ENCODE measurements around the gene MSI2. TPM values are rescaled to one million over a fixed set of nuclear protein-coding genes. Genes with fewer than 3 reads are reported as not detected.
A peak's percentile ranks its signal among the peaks of the same experiment; 100 is the strongest.

MSI2 gene
- total RNA-seq, 1 experiment from 2014 or later = 174 TPM

DNA sequence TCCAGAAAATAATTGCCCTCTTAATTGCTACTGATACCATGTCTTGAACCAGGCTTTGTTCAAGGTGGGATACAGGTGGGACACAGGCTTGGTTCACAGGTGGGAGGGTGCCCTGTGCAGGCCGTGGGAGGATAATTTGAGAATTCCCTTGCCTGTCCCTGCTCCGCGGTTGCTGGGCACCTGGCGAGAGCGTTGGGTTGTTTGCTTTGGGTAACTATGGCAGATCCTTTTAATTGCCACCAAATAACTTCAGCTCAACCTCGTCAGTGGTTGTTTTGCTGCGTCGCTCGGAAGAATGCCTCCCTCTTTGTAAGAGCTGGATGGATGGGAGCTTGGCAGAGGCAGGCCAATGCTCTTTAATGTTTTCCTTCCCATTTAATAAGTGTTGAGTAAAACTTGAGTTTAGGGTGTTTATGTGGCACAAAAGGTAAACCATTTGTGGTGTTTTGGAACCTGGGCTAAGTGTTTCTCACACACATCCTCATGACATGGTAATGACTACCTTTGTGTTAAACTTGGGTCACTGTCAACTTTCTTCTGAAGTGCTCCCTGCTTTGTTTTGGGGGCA lies 202.5 kb downstream of the MSI2 start:
- peaks cover 55% of the 10 kb centered on the region for H3K36me3 Mint-ChIP-seq (ENCODE audit: insufficient read depth, unreplicated experiment)

DNA sequence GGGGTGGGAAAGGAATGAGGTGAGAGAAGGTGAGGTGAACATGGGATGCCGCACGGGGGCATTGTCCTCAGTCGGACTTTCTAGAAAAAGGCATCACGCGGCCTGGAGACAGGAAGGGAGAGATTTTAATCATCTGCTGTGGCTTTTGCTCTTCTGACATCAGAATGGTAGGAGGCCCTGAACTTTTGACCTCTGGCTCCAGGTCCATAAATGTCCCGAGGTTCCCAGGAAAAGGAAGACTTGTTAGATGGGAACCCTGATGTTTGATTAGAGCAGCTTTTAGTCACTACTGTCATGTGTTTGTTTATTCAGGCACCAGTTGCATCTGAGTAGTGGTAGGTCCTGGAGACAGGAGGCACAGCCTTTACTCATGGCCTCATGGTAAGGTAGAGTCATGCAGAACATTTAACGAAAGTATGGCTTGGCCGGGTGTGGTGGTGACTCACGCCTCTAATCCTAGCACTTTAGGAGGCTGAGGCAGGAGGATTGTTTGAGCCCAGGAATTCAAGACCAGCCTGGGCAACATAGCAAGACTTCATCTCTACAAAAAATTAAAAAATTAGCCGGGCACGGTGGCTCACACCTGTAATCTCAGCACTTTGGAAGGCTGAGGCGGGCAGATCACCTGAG lies 203.1 kb downstream of the MSI2 start:
- H3K27me3 Mint-ChIP-seq (ENCODE audit: insufficient read depth, unreplicated experiment) = no peaks in the 10 kb centered on the region
- Histone ChIP-seq H3K9me3 (no peaks in the 10 kb centered on the region), H3K27me3 (replicated peaks; ENCODE audit: control insufficient read depth, insufficient read depth, low read length) (no peaks in the 10 kb centered on the region), H3K36me3 (ENCODE audit: control insufficient read depth, insufficient read depth, low read length) (no peaks in the 10 kb centered on the region; the same call in 1 of the 2 replicates), H3K4me1 (peaks cover 8% of the 10 kb centered on the region), H3K4me3 (ENCODE audit: low read depth, low read length) (no peak overlapping the region)
- H3K36me3 Mint-ChIP-seq (ENCODE audit: insufficient read depth, unreplicated experiment) = peaks cover 61% of the 10 kb centered on the region
- no peak for DNase-seq
- ChIA-PET CTCF (no interaction called here), POLR2A (no interaction called here)
- no peaks in the 10 kb centered on the region for H3K9me3 Mint-ChIP-seq (ENCODE audit: unreplicated experiment)
- intact Hi-C loops (cut with micrococcal nuclease; ENCODE audit: unreplicated experiment) = no loop called here
- no peak overlapping the region for H3K27ac Mint-ChIP-seq (ENCODE audit: unreplicated experiment)
- BruUV-seq (replicated peaks) = no TSS peak
- H3K4me1 Mint-ChIP-seq (ENCODE audit: low read depth, unreplicated experiment) = peaks cover 7% of the 10 kb centered on the region
- H3K4me3 Mint-ChIP-seq (ENCODE audit: unreplicated experiment) = no peak overlapping the region
- TF ChIP-seq, protein P1, sequence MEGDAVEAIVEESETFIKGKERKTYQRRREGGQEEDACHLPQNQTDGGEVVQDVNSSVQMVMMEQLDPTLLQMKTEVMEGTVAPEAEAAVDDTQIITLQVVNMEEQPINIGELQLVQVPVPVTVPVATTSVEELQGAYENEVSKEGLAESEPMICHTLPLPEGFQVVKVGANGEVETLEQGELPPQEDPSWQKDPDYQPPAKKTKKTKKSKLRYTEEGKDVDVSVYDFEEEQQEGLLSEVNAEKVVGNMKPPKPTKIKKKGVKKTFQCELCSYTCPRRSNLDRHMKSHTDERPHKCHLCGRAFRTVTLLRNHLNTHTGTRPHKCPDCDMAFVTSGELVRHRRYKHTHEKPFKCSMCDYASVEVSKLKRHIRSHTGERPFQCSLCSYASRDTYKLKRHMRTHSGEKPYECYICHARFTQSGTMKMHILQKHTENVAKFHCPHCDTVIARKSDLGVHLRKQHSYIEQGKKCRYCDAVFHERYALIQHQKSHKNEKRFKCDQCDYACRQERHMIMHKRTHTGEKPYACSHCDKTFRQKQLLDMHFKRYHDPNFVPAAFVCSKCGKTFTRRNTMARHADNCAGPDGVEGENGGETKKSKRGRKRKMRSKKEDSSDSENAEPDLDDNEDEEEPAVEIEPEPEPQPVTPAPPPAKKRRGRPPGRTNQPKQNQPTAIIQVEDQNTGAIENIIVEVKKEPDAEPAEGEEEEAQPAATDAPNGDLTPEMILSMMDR (IDR thresholded peaks at IDR 0.05; ENCODE audit: insufficient read depth in 1 of 2, low read depth in 1 of 2, low read length in 1 of 2, severe bottlenecking in 1 of 2, unreplicated experiment in 1 of 2) = no peak

More for the DNA sequence above, 202.5 kb downstream of the MSI2 start:
- Histone ChIP-seq H3K36me3 (ENCODE audit: control insufficient read depth, insufficient read depth, low read length) (no peaks in the 10 kb centered on the region; the same call in 1 of the 2 replicates), H3K27me3 (replicated peaks; ENCODE audit: control insufficient read depth, insufficient read depth, low read length) (no peaks in the 10 kb centered on the region), H3K4me3 (ENCODE audit: low read depth, low read length) (no peak overlapping the region), H3K9me3 (no peaks in the 10 kb centered on the region), H3K4me1 (peaks cover 8% of the 10 kb centered on the region)
- Mint-ChIP-seq H3K27me3 (ENCODE audit: insufficient read depth, unreplicated experiment) (no peaks in the 10 kb centered on the region), H3K4me1 (ENCODE audit: low read depth, unreplicated experiment) (peaks cover 7% of the 10 kb centered on the region), H3K4me3 (ENCODE audit: unreplicated experiment) (no peak overlapping the region), H3K27ac (ENCODE audit: unreplicated experiment) (no peak overlapping the region), H3K9me3 (ENCODE audit: unreplicated experiment) (no peaks in the 10 kb centered on the region)
- intact Hi-C loops (cut with micrococcal nuclease; ENCODE audit: unreplicated experiment) = no loop called here
- TF ChIP-seq, protein P1 (IDR thresholded peaks at IDR 0.05; ENCODE audit: insufficient read depth in 1 of 2, low read depth in 1 of 2, low read length in 1 of 2, severe bottlenecking in 1 of 2, unreplicated experiment in 1 of 2) = no peak
- DNase-seq = no peak
- ChIA-PET CTCF (no interaction called here), POLR2A (no interaction called here)
- no TSS peak for BruUV-seq (replicated peaks)

DNA sequence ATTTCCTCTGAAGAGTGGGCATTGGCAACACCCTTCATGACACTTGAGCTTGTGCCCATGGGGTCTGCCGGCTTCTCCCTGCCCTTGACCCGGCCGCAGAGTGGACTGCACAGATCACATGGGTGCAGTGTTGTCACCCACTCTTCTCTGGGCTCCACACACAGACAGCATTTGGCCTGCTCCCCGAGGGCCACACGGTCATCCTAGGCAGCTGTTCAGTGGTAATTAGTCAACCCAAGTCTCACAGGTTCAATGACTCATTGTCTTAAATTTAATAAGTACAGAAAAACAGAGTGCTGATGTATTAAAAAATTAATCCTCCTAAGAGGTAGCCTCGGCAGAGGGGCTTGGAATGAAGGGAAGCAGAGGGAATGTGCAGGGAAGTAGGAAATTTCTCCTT lies 204.8 kb downstream of the MSI2 start:
- no TSS peak for BruUV-seq (replicated peaks)
- CTCF ChIA-PET = no interaction called here

More for the DNA sequence above, 204.8 kb downstream of the MSI2 start:
- H3K27ac Mint-ChIP-seq (ENCODE audit: unreplicated experiment) = peak overlapping the region; percentile 6
- Histone ChIP-seq H3K4me1 (peaks cover 8% of the 10 kb centered on the region), H3K4me3 (ENCODE audit: low read depth, low read length) (no peak overlapping the region), H3K9me3 (no peaks in the 10 kb centered on the region), H3K27me3 (replicated peaks; ENCODE audit: control insufficient read depth, insufficient read depth, low read length) (no peaks in the 10 kb centered on the region), H3K36me3 (ENCODE audit: control insufficient read depth, insufficient read depth, low read length) (no peaks in the 10 kb centered on the region)
- no peak overlapping the region for H3K4me3 Mint-ChIP-seq (ENCODE audit: unreplicated experiment)
- TF ChIP-seq, protein P1 (IDR thresholded peaks at IDR 0.05; ENCODE audit: insufficient read depth in 1 of 2, low read depth in 1 of 2, low read length in 1 of 2, severe bottlenecking in 1 of 2, unreplicated experiment in 1 of 2) = no peak
- intact Hi-C loops (cut with micrococcal nuclease; ENCODE audit: unreplicated experiment) = no loop called here
- no peak for DNase-seq
- H3K27me3 Mint-ChIP-seq (ENCODE audit: insufficient read depth, unreplicated experiment) = no peaks in the 10 kb centered on the region
- POLR2A ChIA-PET = no interaction called here
- H3K36me3 Mint-ChIP-seq (ENCODE audit: insufficient read depth, unreplicated experiment) = peaks cover 55% of the 10 kb centered on the region
- no peaks in the 10 kb centered on the region for H3K9me3 Mint-ChIP-seq (ENCODE audit: unreplicated experiment)
- H3K4me1 Mint-ChIP-seq (ENCODE audit: low read depth, unreplicated experiment) = peaks cover 7% of the 10 kb centered on the region
